ENCODE measurements around the gene KCNAB1.

Gene KCNAB1

GRCh38 chr3:156352728-156353127 is 232.3 kb downstream of the KCNAB1 start:
- no peaks in the 10 kb centered on the region for H4K20me1 ChIP-seq (ENCODE audit: low read depth, low read length)
- no peak overlapping the region for H3K9ac ChIP-seq (ENCODE audit: low read length)
- no peaks in the 10 kb centered on the region for H3K36me3 ChIP-seq (ENCODE audit: low read length)
- no peaks in the 10 kb centered on the region for H3K9me3 ChIP-seq (ENCODE audit: insufficient read depth, low read length)
- no peak for TF ChIP-seq EZH2phosphoT487 (conservative IDR thresholded peaks at IDR 0.05; ENCODE audit: low read length)
- no peak for TF ChIP-seq CTCF (IDR thresholded peaks at IDR 0.05; ENCODE audit: insufficient read depth, low read length, poor library complexity, severe bottlenecking)
- no peak overlapping the region for H3K4me2 ChIP-seq (ENCODE audit: low read depth, low read length, poor library complexity, severe bottlenecking)
- no peak overlapping the region for H2AFZ ChIP-seq (ENCODE audit: low read depth, low read length, severe bottlenecking)
- no peak overlapping the region for H3K4me3 ChIP-seq (ENCODE audit: insufficient read depth, low read length, poor library complexity, severe bottlenecking)
- H3K9me2 ChIP-seq (replicated peaks; ENCODE audit: insufficient read depth, low read length) = no peaks in the 10 kb centered on the region
- no peaks in the 10 kb centered on the region for H3K79me2 ChIP-seq (ENCODE audit: insufficient read depth, low read length)
- no peaks in the 10 kb centered on the region for H3F3A ChIP-seq (ENCODE audit: insufficient read depth)
- H3K27me3 ChIP-seq (ENCODE audit: low read length) = no peaks in the 10 kb centered on the region
- H3K27ac ChIP-seq (ENCODE audit: low read depth, low read length) = no peak overlapping the region

GRCh38 chr3:156353563-156353962 is 233.2 kb downstream of the KCNAB1 start:
- Histone ChIP-seq H3K9me2 (replicated peaks; ENCODE audit: insufficient read depth, low read length) (no peaks in the 10 kb centered on the region), H3K27me3 (ENCODE audit: low read length) (no peaks in the 10 kb centered on the region), H3K36me3 (ENCODE audit: low read length) (no peaks in the 10 kb centered on the region), H3K4me3 (ENCODE audit: insufficient read depth, low read length, poor library complexity, severe bottlenecking) (no peak overlapping the region), H3K4me2 (ENCODE audit: low read depth, low read length, poor library complexity, severe bottlenecking) (no peak overlapping the region), H3K27ac (ENCODE audit: low read depth, low read length) (no peak overlapping the region), H3F3A (ENCODE audit: insufficient read depth) (no peaks in the 10 kb centered on the region), H3K9me3 (ENCODE audit: insufficient read depth, low read length) (no peaks in the 10 kb centered on the region), H4K20me1 (ENCODE audit: low read depth, low read length) (no peaks in the 10 kb centered on the region), H3K9ac (ENCODE audit: low read length) (no peak overlapping the region), H2AFZ (ENCODE audit: low read depth, low read length, severe bottlenecking) (no peak overlapping the region), H3K79me2 (ENCODE audit: insufficient read depth, low read length) (no peaks in the 10 kb centered on the region)
- TF ChIP-seq CTCF (IDR thresholded peaks at IDR 0.05; ENCODE audit: insufficient read depth, low read length, poor library complexity, severe bottlenecking) (no peak), EZH2phosphoT487 (conservative IDR thresholded peaks at IDR 0.05; ENCODE audit: low read length) (no peak)

GRCh38 chr3:156356537-156357363 is 236.4 kb downstream of the KCNAB1 start:
- Histone ChIP-seq H3K36me3 (ENCODE audit: low read length) (no peaks in the 10 kb centered on the region), H3K27ac (ENCODE audit: low read depth, low read length) (no peak overlapping the region), H3K4me3 (ENCODE audit: insufficient read depth, low read length, poor library complexity, severe bottlenecking) (no peak overlapping the region), H4K20me1 (ENCODE audit: low read depth, low read length) (no peaks in the 10 kb centered on the region), H3F3A (ENCODE audit: insufficient read depth) (no peaks in the 10 kb centered on the region), H3K27me3 (ENCODE audit: low read length) (no peaks in the 10 kb centered on the region), H3K79me2 (ENCODE audit: insufficient read depth, low read length) (no peaks in the 10 kb centered on the region), H3K4me2 (ENCODE audit: low read depth, low read length, poor library complexity, severe bottlenecking) (no peak overlapping the region), H3K9ac (ENCODE audit: low read length) (no peak overlapping the region), H3K9me2 (replicated peaks; ENCODE audit: insufficient read depth, low read length) (no peaks in the 10 kb centered on the region), H2AFZ (ENCODE audit: low read depth, low read length, severe bottlenecking) (no peak overlapping the region), H3K9me3 (ENCODE audit: insufficient read depth, low read length) (no peaks in the 10 kb centered on the region)
- TF ChIP-seq CTCF (IDR thresholded peaks at IDR 0.05; ENCODE audit: insufficient read depth, low read length, poor library complexity, severe bottlenecking) = no peak
- TF ChIP-seq EZH2phosphoT487 (conservative IDR thresholded peaks at IDR 0.05; ENCODE audit: low read length) = no peak
